Stimulated activated CD4-positive, alpha-beta T cell treated with anti-CD3 and anti-CD28 coated beads, TNF-alpha, amount 100 ng/mL, for 4 hours (primary cell): ENCODE data around the gene CCL19.

ENCODE experiments used
- DNase-seq, 3 experiments: peaks; one replicate each; pipeline ENCODE4 v3.0.0-alpha.2; 2020; ENCODE audit warnings: low read depth in 3 of 3

Gene CCL19

DNA sequence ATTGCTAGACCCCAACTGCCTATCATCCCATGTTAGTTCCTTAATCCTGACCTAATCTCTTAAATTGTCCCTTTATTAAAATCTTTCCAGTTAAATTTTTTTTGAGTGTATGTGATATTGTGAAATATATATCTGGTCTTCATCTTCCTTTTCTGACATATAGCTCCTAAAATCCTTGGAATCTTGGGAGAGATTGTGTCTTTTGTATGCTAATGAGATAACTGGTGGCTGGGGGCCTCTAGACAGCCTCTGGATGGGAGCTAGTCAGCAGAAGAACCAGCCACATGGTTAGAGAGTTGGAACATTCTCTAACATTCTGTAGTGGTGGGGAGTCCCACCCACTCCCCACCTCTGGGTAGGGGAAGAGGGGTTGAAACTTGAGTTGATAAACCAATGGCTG is 3.7 kb upstream of the CCL19 start:
- no peak for DNase-seq

DNA sequence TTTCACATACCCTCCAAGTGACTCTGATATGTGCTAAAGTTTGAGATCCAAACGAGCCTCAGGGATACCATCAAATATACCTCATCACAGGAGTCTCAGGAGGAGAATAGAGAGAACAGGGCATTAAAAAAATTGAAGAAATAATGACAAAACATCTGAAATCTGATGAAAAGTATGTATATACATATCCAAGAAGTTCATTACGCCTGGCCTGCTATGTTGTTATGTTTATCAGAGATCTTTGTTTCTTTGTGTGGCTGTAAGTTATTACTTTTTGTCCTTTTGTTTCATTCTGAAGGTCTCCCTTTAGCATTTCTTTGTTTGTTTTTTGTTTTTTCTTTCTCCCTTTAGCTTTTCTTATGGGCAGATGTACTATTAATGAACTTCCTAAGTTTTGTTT is 2.5 kb upstream of the CCL19 start:
- DNase-seq, result no peak

DNA sequence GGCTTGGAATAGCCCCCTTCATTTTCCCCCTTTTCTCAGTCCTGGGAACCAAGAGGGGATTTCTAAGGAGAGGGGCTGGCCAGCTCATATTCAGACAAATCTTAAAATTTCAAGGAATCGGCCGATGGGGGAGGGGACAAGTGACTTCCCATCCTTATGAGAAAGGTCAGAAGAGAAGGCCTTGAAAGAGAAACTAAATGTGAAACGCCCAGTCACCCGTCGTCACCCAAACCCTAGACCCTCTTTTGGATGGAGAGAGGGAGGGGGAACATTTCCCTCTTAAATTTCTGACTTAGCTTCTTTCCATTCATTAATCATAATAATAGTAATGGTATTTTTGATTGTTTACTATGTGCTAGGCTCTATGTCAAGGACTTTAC is 850 bp upstream of the CCL19 start:
- DNase-seq, result no peak

DNA sequence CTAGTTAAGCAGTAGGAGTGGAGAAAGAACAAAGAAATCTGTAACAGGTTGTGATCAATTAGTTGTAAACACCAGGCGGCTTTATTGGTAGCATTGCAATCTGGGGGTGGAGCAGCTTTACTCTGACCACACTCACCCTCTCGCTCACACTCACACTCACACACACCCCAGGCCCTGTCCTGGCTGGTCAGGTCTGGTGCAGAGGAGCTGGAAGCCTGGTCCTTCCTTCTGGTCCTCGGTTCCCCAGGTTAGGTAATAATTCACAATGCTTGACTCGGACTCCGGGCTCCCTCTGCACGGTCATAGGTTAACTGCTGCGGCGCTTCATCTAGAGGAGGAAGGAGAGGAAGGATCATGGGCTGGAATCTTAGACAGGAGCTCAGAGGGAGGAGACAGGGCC is 1.6 kb downstream of the CCL19 start:
- DNase-seq, result no peak

GRCh38 chr9:34689116-34689470 is 2.0 kb downstream of the CCL19 start:
- DNase-seq, result no peak

- no peak for DNase-seq
Observed at GRCh38 chr9:34688329-34689115, 2.6 kb downstream of the CCL19 start.

DNA sequence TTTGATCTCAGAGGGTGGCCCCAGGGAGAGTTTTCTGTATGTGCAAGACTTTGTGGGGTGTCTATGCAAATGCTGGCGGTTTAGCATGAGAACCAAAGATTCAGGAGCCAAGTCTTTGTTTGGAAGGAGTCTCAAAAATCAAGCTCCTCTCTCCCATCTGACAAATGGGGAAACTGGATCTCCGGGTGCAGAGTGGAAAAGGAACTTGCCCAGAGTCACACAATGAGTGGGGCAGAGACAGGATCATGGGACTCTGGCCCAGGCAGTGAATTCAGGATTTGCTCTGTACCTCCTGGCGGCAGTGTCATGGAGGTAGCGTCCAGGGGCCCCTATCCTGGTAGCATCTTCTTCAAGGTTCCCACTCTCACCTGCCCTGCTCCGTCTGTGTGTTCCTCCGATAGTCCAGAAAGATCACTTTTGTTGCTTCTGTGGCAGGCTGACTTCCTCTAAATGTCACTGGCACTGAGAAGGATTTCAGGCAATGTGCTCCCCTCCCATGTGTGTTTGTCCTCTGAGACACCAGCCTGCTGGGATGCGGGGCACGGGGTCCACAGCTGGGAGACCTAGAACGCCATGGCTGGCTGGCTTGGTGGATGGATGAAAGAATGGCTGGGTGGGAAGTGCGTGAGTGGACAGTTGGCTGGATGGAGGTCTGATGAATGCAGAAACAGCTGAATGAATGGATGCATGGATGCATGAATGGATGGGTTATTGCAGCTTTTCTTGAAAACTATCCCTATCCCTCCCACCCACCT is 3.6 kb downstream of the CCL19 start:
- no peak for DNase-seq

DNA sequence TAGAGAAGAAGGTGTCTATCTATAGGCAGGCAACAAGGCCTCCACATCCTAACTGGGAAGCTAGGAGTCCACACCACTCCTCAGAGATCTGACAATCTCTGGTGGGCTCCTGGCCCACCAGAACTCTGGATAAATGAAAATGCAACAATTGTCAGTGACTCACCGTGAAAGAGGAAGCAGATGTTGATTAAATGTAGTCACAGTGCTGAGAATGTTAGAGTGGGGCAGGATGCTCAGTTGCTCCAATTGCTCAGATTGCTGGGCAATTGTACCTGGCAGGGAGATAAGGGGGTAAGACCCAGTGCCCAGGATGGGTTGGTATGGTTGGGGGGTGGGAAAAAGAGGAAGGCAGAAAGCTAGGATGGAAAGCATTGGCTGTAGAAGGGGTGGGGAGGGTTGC is 4.3 kb downstream of the CCL19 start:
- DNase-seq, result no peak

- DNase-seq, result no peak
Observed at GRCh38 chr9:34686231-34686630, 4.8 kb downstream of the CCL19 start.

- no peak for DNase-seq
Observed at GRCh38 chr9:34685591-34685990, 5.5 kb downstream of the CCL19 start.

- DNase-seq, result no peak
Observed at GRCh38 chr9:34684816-34685215, 6.3 kb downstream of the CCL19 start.

GRCh38 chr9:34684145-34684544 is 6.9 kb downstream of the CCL19 start:
- DNase-seq, result peak in 1 of 3 experiments; percentile 4

GRCh38 chr9:34675869-34676268 is 15.2 kb downstream of the CCL19 start:
- no peak for DNase-seq

DNA sequence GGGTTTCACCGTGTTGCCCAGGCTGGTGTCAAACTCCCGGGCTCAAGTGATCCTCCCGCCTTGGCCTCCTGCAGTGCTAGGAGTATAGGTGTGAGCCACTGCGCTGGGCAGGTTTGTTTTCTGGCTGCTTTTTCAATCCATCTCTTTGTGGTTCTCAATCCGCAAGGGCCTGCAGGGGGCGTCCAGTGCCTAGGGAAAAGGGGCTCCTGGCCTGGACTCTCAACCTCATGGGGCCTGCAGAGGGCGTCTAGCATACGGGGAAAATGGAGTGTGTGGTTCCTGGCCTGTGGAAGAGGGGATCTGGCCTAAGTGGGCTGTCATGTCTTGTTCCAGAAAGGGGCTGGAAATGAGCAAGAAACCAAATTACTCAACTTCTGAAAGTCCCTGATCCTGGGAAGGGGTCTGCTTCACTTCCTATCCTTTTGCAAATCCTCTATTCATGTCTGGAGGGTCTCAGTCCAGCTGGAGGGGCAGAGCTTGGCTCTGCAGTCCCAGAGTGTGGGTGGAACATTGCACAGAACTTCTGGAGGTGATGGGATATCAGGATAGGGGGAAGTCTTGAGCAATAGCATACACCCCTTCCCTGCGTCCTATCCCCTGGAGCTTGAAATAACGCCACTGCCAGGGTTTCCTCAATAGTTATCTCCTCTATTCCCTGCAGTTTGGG is 15.9 kb downstream of the CCL19 start:
- peak; percentile 29 to 42 (median 30) for DNase-seq

DNA sequence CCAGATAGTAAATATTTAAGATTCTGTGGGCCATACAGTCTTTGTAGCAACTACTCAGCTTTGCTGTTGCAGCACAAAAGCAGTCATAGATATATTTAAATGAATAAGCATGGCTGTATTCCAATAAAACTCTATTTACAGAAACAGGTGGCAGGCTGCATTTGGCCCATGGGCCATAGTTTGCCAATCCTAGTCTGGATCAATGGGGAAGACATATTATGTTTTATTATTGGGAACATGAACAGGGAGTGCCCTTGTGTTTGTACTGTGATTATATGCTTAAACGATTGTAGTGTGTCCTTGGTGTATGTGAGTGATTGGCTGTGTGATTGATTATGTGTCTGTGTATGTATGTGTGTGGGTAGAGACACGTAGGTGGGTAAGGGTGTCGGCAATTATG is 16.6 kb downstream of the CCL19 start:
- no peak for DNase-seq

GRCh38 chr9:34671307-34671706 is 19.8 kb downstream of the CCL19 start:
- DNase-seq, result no peak

GRCh38 chr9:34669809-34670562 is 21.1 kb downstream of the CCL19 start:
- DNase-seq, result no peak

GRCh38 chr9:34665381-34666250 is 25.5 kb downstream of the CCL19 start:
- DNase-seq, result peak; percentile 64 to 84 (median 84)

GRCh38 chr9:34665067-34665380 is 26.1 kb downstream of the CCL19 start:
- DNase-seq, result no peak

DNA sequence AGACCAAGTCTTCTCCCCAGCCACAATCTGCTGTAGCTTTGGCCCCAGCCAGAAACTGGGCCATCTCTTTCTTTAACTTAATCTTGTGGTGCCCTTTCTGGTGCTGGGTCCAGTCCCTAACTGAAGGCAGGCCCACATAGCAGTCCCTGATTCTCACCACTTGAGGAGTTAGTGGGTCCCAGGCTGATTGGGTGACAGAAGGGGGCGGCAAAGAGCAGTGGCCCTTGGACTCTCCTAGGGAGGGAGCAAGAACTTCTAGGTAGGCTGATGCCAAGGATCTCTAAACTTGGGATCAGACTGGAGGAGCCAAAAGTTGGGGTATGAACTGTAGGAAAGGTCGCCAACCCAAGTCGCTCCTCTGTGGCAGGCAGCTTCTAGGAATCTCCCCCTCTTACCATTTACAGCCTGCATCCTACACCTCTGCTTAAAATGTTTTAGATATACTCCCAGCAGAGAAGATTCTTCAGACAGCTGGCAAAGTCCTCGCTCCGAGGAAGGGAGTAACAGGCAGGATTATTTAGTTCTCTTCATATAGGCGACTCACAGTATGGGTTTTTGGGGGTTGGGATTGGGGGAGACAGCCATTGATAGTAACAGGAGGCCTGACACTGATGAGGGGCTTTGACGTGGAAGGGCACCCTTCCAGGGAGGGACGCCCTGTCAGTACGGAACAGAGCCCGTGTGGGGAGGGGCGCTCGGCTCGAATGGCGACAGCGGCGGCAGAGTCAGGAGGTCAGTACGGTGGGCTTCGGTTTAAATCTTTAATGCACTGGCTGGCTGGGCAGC is 26.6 kb downstream of the CCL19 start:
- DNase-seq, result peak in 2 of 3 experiments; percentile 38 to 49

DNA sequence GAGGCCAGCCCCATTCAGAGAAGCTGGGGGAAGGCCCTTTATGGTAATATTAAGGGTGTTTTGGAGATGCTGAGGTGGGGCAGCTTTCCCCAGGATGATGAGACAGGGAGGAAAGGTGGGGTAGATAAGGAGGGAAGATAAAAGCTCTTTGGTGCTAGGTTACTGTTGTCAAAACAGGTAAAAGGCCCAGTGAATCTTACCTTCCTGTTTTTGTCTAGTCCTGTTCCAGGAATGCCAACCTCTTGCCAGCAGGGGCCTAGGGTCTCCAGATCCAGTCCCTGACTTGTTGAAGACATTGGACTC is 27.8 kb downstream of the CCL19 start:
- no peak for DNase-seq
